GM23248 (cell line): ENCODE data around the gene TGM3.

Experiments
- EZH2 ChIP-seq: fragments of 200-600 bp; sonication (generic); IDR thresholded peaks from 2 replicates; pipeline ENCODE4 v1.6.1; 2018; ENCODE audit warnings: antibody characterized with exemption, mild to moderate bottlenecking; ENCODE audit not compliant: insufficient read depth, poor library complexity, severe bottlenecking
- EZH2phosphoT487 ChIP-seq: fragments of 200-600 bp; sonication (generic); IDR thresholded peaks from 2 replicates; pipeline ENCODE4 v1.6.1; 2018; ENCODE audit warnings: antibody characterized with exemption, moderate library complexity, mild to moderate bottlenecking, low read depth; ENCODE audit not compliant: insufficient read depth

DNA sequence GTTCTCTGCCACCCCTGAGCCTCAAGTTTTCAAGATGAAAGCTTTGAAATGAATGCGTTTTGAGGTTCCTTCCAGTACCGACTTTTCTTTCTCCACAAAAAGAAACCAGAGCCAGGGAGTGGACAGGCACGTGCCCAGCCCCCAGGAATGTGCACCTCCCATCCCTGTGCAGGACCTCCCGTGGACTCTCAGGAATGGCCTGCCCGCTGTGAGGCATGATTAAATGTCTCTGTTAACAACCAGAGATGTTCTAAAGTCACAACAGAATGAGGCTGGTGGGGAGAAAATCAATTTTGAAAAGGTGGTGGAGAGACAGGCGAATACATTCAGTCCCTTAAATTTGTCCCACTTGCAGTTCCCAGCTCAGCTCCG, 1.5 kb downstream of the TGM3 start:
- TF ChIP-seq EZH2 (no peak), EZH2phosphoT487 (no peak)
